HEK293T (cell line): ENCODE measurements around the gene PLD1.

Experiments used
- ELF4 ChIP-seq: fragments of 450-650 bp; IDR thresholded peaks from 2 replicates; pipeline ENCODE4 v1.6.1; 2017; ENCODE audit warnings: antibody characterized with exemption
- FOXA1 ChIP-seq: fragments of 450-650 bp; IDR thresholded peaks from 2 replicates; pipeline ENCODE4 v1.6.1; 2016; ENCODE audit warnings: mild to moderate bottlenecking
- FOXK2 ChIP-seq: fragments of 450-650 bp; IDR thresholded peaks from 2 replicates; pipeline ENCODE4 v1.6.1; 2016; ENCODE audit warnings: mild to moderate bottlenecking
- FOXM1 ChIP-seq: fragments of 450-650 bp; IDR thresholded peaks from 2 replicates; pipeline ENCODE4 v1.6.1; 2017; ENCODE audit warnings: mild to moderate bottlenecking, borderline replicate concordance
- NFRKB ChIP-seq: fragments of 450-650 bp; IDR thresholded peaks from 2 replicates; pipeline ENCODE4 v1.6.1; 2016; ENCODE audit warnings: mild to moderate bottlenecking, moderate library complexity

DNA sequence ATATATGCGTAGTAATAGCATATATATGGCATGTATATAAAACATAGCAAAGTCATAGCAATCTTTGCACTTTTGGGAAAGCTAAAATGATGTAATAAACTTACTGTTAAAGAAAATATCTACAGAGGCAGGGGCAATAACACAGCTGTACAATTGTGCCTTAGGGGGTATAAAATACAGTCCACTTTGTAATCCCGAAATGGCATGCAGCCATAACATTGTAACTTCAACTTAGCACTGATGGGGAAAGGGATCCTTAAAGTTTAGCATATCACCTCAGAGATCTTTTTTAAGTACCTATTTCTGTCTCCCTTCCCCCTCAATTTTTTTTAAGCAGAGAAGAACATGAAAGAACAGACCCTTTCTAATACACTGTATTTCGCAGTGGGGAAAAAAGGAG lies 40.8 kb downstream of the PLD1 start:
- TF ChIP-seq ELF4 = no peak
- TF ChIP-seq NFRKB = no peak
- TF ChIP-seq FOXK2 = no peak
- TF ChIP-seq FOXM1 = no peak
- TF ChIP-seq FOXA1 = no peak
